Measurements from ENCODE around the gene FGB.

FGB gene

DNA sequence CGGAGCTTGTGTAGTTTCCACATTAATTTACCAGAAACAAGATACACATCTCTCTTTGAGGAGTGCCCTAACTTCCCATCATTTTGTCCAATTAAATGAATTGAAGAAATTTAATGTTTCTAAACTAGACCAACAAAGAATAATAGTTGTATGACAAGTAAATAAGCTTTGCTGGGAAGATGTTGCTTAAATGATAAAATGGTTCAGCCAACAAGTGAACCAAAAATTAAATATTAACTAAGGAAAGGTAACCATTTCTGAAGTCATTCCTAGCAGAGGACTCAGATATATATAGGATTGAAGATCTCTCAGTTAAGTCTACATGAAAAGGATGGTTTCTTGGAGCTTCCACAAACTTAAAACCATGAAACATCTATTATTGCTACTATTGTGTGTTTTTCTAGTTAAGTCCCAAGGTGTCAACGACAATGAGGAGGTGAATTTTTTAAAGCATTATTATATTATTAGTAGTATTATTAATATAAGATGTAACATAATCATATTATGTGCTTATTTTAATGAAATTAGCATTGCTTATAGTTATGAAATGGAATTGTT, at the start of gene FGB:
TSS of gene FGB (plus strand) at position 315 of the 558 bp plus-strand sequence. CDS start at position 323, 8 bp downstream.
- DNase-seq, result no peak

GRCh38 chr4:154516318-154517029, 46.3 kb upstream of the FGB start:
- no peak for DNase-seq

- no peak for DNase-seq
These were observed 45.2 kb upstream of the FGB start for GRCh38 chr4:154517591-154517990.

GRCh38 chr4:154519214-154519613, 43.6 kb upstream of the FGB start:
- no peak for DNase-seq

DNA sequence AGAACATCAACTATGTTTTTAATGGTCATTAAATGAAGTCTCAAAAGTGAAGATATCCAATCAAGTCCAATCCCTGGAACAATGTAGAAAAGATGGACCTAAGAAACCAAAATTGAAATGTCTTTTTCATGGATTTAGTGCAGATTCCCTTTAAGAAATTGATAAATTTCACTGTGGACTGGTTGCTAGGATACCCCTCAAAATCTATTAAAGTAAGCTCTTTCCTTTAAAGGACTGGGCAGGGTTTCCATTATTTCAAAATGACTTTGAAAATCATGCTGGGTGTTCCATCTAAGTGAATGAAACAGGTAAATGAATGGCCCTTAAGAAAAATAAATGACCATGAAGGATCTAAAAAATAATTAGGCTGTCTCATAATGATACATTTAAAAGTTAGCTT, 41.2 kb upstream of the FGB start:
- no peak for DNase-seq

DNA sequence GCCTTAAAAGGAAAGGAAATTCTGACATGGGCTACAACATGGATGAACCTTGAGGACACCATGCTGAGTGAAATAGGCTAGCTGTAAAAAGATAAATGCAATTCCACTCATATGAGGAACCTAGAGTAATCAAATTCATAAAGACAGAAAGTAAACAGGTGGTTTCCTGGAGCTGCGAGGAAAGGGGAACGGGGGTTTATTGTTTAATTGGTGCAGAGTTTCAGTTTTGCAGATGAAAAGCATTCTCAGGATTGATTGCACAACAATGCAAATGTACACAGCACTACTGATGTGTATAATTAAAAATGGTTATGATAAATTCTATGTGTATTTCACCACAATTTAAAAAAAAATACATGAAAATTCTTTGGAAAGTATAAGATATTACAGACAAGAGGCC, 36.7 kb upstream of the FGB start:
- DNase-seq, result no peak

DNA sequence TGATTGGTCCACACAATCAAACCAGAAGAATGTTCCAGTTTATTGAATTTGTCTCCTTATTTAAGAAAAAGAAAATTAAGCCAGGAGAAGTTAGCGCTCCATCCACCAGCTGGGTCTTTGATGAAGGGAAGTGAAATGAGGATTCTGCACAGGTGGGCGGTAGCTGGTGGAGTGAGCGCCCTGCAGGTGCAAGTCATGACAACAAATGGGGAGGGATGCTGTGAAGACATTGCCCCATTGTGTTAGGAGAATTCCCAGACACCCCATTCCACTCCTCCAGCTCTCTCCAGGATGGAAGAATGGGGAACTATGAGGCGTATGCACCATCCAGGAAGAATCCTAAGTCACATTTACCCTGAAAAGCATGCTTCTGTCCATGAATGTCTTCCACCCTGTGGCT, 35.5 kb upstream of the FGB start:
- DNase-seq, result no peak

GRCh38 chr4:154528869-154529268, 33.9 kb upstream of the FGB start:
- DNase-seq, result no peak

DNA sequence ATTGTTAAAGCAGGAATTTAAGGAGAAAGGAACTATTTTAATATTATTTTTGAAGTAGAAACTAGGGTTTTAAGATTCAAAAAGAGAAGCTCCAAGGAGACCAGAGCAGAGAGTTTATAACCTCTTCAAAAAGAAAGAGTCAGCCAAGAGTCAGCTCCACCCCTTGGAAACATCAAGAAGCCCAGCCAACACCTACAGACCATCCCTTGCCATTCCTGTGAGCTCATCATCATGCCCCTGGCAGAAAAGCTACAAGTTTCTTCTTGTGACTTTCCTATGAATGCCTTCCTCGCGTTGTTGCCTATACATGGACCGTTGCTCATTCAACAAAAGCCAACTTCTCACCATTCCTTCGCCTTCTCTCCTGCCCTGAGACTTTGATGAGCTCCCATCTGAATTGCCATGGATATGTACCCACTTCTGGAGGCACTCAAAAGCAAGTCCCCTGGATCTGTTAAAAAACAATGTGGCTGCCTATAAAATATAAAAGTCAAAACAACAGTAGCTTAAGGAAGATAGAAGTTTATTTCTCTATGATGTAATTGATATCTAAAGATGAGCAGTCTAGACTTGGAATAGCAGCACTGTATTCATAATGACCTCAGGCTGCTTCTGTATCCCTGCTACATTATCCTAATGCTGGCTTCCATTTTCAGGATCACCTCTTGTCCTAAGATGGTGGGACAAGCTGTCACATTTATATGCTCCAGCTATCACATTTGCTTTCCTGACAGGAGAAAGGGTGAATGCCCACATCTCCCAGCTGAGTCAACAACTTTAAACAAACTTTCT, 32.9 kb upstream of the FGB start:
- no peak for DNase-seq

GRCh38 chr4:154534296-154534695, 28.5 kb upstream of the FGB start:
- no peak for DNase-seq

DNA sequence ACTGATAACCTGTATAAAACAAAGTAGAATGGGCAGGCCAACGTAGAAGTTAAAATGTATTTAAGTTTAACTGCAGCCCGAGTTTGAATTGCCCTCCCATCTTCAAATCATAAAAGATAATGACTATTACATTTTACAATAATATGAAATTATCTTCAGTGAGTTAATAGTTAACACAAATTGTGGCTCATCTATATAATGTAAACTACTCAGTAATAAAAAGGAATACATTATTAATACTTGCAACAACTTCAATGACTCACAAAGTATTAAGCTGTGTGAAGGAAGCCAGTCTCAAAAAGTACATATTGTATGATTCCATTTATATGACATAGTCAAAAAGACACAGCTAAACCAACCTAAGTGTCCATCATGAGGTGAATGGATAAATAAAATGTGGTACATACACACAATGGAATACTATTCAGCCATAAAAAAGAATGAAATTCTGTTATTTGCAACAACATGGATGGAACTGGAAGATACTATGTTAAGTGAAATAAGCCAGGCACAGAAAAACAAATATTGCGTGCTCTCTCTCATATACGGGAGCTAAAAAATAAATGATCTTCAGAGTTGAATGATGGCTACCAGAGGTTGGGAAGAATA, 20.4 kb upstream of the FGB start:
- no peak for DNase-seq

DNA sequence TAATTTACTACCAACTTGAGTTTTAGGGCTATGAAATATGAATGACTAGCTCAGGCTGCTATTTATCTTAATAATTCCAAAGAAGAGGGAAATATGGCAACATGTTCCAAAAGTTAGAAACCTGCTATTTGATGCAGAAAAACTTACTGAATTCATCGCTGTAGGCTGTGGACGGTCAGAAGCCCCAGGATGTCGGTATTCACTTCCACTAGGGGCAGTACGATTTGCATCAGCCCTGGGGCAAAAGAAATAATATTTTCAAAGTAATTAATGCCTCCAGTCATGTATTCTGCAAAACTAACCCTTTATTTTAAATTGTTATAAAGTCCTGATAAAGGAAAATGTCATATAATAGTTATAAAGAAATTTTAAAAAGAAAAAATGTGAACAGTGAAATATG, 17.1 kb upstream of the FGB start:
- no peak for DNase-seq

DNA sequence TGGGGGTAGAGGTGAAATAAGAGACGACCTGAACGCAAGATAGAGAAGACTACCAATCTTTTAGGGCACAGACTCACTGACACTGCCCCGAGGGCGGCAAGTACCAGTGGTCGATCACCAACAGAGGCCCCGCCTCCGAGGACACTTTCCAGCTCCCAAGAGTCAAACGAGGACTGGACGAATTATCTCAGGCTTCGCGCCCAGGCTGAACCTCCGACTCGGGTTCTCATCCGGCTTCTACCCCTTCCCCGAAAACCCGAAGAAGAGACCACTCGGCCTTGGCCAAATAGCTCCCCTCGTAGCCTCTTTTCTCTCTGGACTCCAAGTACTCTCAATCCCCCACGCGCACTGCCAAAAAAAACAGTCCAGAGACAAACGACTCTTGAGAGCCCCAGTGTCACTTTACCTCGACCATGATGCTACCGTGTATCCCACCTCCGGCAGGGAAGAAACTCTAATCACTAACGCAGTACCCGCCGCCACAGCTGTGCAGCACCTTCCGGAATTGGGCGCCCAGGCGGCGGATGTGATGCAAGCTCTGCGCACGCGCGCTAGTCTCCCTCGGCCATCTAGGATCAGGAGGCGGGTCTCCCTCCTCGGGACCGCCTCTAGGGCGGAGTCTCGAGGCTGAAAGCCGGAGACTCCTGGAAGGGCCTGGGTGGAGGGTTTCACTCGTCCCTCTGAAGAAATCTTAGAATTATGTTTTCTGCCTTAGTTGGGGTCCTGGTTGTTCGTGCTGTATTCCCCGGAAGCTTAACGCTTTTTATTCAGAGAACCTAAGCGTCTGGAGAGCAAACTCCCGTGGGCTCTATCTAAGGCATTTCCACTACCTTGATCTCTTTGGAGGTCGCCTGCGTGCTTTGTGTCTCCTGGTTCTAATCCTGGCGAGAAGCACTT, 12.7 kb upstream of the FGB start, which contains the start of gene PLRG1:
TSS of gene PLRG1 (minus strand) at position 507 of the 897 bp plus-strand sequence. CDS start at position 415, 92 bp downstream.
- peak; percentile 96 for DNase-seq

- DNase-seq, result peak; percentile 70
These were observed 10.7 kb upstream of the FGB start for GRCh38 chr4:154551872-154552686.

GRCh38 chr4:154559141-154559493, 3.7 kb upstream of the FGB start:
- no peak for DNase-seq

DNA sequence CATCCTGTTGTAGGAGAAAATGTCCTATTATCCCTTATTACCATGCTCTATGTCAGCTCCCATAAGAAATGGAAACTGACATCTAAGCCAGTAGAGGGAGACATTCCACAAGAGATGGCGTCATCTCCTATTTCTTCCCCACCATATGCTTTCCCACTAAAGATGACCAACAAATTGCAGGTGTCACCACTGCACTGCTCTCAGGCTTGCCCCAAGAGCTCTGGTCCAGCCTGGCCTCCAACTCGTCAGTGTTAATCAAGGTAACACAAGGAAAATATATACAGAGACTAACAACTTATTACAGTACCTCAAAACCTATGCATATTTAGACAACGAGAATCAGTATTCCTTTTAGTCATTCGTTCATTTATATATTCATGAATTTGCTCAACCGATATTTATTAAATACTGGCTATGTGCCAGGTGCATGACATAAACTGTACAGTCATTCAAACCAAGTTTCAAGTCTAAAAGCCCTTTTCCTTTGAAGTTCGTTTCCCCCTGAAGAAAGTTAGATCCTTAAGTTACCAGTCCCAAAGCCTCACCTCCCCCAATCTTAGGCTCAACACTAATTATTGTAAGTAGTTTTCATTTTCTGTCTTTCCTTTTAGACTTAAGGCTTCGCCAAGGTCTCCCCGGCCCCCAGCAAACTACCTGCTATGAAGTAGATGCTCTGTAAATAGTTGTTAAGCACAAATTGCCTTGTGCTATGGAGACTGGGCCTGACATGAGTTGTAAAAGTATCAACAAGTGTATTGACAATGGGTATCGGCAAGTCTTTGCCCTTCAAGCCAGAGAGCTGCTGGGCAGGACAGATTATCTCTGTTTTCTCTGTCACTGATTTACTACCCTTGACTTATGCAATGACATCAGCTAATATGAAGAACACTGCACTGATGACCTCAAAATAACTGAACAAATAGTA, 3.1 kb upstream of the FGB start:
- DNase-seq, result no peak

GRCh38 chr4:154560419-154560801, 2.4 kb upstream of the FGB start:
- DNase-seq, result no peak

DNA sequence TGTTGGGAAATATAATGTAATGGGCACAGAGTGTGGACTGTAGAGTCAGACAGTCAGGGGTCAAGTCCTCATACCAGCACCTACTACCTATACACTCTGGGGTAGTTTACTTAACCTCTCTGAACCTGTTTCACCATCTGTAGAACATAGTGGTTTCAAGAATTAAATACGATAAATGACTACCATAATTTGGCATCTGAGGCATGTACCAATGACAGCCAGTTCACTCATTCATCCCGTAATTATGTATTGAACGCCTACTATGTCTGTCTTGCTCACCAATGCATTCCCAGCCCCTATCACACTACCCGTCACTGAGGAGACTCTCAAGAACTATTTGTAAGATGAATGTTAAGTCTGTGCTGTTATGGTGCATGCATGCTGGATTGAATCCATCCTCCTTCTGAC, 2.0 kb upstream of the FGB start:
- no peak for DNase-seq

GRCh38 chr4:154564311-154564710, 1.5 kb downstream of the FGB start:
- DNase-seq, result no peak

DNA sequence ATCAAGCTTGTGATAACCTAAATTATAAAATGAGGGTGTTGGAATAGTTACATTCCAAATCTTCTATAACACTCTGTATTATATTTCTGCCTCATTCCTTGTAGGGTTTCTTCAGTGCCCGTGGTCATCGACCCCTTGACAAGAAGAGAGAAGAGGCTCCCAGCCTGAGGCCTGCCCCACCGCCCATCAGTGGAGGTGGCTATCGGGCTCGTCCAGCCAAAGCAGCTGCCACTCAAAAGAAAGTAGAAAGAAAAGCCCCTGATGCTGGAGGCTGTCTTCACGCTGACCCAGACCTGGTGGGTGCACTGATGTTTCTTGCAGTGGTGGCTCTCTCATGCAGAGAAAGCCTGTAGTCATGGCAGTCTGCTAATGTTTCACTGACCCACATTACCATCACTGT, 2.9 kb downstream of the FGB start:
- no peak for DNase-seq

All from activated CD8-positive, alpha-beta memory T cell treated with anti-CD3 and anti-CD28 coated beads, Interleukin-2, amount 50 U/mL, for 48 hours (primary cell).